Ascending aorta (tissue), 2 donors: ENCODE measurements around the gene SLX4. TPM values are rescaled to one million over a fixed set of nuclear protein-coding genes. Genes with fewer than 3 reads are reported as not detected.

Experiments
- DNase-seq, 2 donors: peaks; one replicate each; pipeline ENCODE4 v3.0.0-alpha.2; 2019; ENCODE audit warnings: low spot score in 2 of 2
- H3K27ac ChIP-seq, 2 donors: fragments of 200-600 bp; sonication (generic); one replicate each; pipeline ENCODE4 v1.5.1; 2016 to 2017; ENCODE audit warnings: mild to moderate bottlenecking in 1 of 2
- H3K27me3 ChIP-seq: fragments of 200-600 bp; sonication (generic); one replicate; pipeline ENCODE4 v1.5.1; 2017
- H3K36me3 ChIP-seq, 2 donors: fragments of 200-600 bp; sonication (generic); one replicate each; pipeline ENCODE4 v1.5.1; 2016
- H3K4me1 ChIP-seq, 2 donors: fragments of 200-600 bp; sonication (generic); one replicate each; pipeline ENCODE4 v1.5.1; 2016 to 2017; ENCODE audit warnings: mild to moderate bottlenecking in 1 of 2
- H3K4me3 ChIP-seq, 2 donors: fragments of 200-600 bp; sonication (generic); one replicate each; pipeline ENCODE4 v1.5.1; 2016 to 2017; ENCODE audit warnings: mild to moderate bottlenecking in 1 of 2
- H3K9me3 ChIP-seq, 2 donors: fragments of 200-600 bp; sonication (generic); one replicate each; pipeline ENCODE4 v1.5.1; 2016
- CTCF ChIP-seq, 3 experiments: fragments of 200-600 bp in 2 of 3; fragments of 450-650 bp in 1 of 3; sonication (generic) in 2 of 3; IDR thresholded peaks; one replicate each; pipeline ENCODE4 v1.5.1; 2016 to 2019; ENCODE audit warnings: antibody characterized with exemption in 3 of 3, mild to moderate bottlenecking in 1 of 3, moderate library complexity in 1 of 3
- intact Hi-C: fragments of 100-400 bp; cut with DNase I; formaldehyde crosslinking; loops from one replicate; pipeline ENCODE4 v1.15.1; 2023
- total RNA-seq: library from RNA; depleted of rRNA; stranded (reverse); fragments of >200 nt; gene quantifications from one replicate; pipeline ENCODE4 v1.1.0, GENCODE V29; 2016

SLX4 gene
- total RNA-seq, 1 donor from 2014 or later, result 3.4 TPM

GRCh38 chr16:3553138-3553923, 58.1 kb downstream of the SLX4 start:
- H3K27ac ChIP-seq, result no peak overlapping the region
- intact Hi-C loops, result no loop called here
- H3K4me3 ChIP-seq, result no peak overlapping the region
- no peak for DNase-seq
- H3K27me3 ChIP-seq, result no peaks in the 10 kb centered on the region
- H3K36me3 ChIP-seq, result no peaks in the 10 kb centered on the region
- no peak for TF ChIP-seq CTCF (IDR thresholded peaks at IDR 0.05)
- H3K4me1 ChIP-seq, result no peaks in the 10 kb centered on the region
- H3K9me3 ChIP-seq, result no peaks in the 10 kb centered on the region

- no peaks in the 10 kb centered on the region for H3K9me3 ChIP-seq
- no peak overlapping the region for H3K4me3 ChIP-seq
- no peak overlapping the region for H3K27ac ChIP-seq
- H3K36me3 ChIP-seq, result no peaks in the 10 kb centered on the region
- TF ChIP-seq CTCF (IDR thresholded peaks at IDR 0.05), result no peak
- no peaks in the 10 kb centered on the region for H3K27me3 ChIP-seq
- intact Hi-C loops, result no loop called here
- no peak for DNase-seq
- no peaks in the 10 kb centered on the region for H3K4me1 ChIP-seq
These were observed 60.3 kb downstream of the SLX4 start for GRCh38 chr16:3550851-3551847.

- Histone ChIP-seq H3K27me3 (no peaks in the 10 kb centered on the region), H3K36me3 (no peaks in the 10 kb centered on the region), H3K9me3 (no peaks in the 10 kb centered on the region), H3K27ac (no peak overlapping the region), H3K4me3 (no peak overlapping the region), H3K4me1 (no peaks in the 10 kb centered on the region)
- no peak for DNase-seq
- no peak for TF ChIP-seq CTCF (IDR thresholded peaks at IDR 0.05)
- intact Hi-C loops, result no loop called here
These were observed 61.5 kb downstream of the SLX4 start for GRCh38 chr16:3549906-3550305.

- no peaks in the 10 kb centered on the region for H3K4me1 ChIP-seq
- H3K36me3 ChIP-seq, result no peaks in the 10 kb centered on the region
- H3K4me3 ChIP-seq, result no peak overlapping the region
- H3K27me3 ChIP-seq, result no peaks in the 10 kb centered on the region
- no peaks in the 10 kb centered on the region for H3K9me3 ChIP-seq
- no peak for DNase-seq
- TF ChIP-seq CTCF (IDR thresholded peaks at IDR 0.05), result no peak
- H3K27ac ChIP-seq, result no peak overlapping the region
- intact Hi-C loops, result no loop called here
These were observed 62.5 kb downstream of the SLX4 start for GRCh38 chr16:3548859-3549258.

- no peaks in the 10 kb centered on the region for H3K4me1 ChIP-seq
- no peaks in the 10 kb centered on the region for H3K36me3 ChIP-seq
- no peak for DNase-seq
- no peak overlapping the region for H3K27ac ChIP-seq
- no peaks in the 10 kb centered on the region for H3K27me3 ChIP-seq
- no peak for TF ChIP-seq CTCF (IDR thresholded peaks at IDR 0.05)
- no peak overlapping the region for H3K4me3 ChIP-seq
- intact Hi-C loops, result no loop called here
- H3K9me3 ChIP-seq, result no peaks in the 10 kb centered on the region
These were observed 63.0 kb downstream of the SLX4 start for GRCh38 chr16:3548445-3548844.
